Fibroblast of pulmonary artery (primary cell): Measurements from ENCODE around the gene PTMS.

ENCODE experiments used
- DNase-seq: peaks from one replicate; pipeline ENCODE4 v3.0.0-alpha.2; 2010; ENCODE audit warnings: low read depth
- H3K4me3 ChIP-seq: replicated peaks from 2 replicates; pipeline ENCODE4 v1.5.1; 2011; ENCODE audit warnings: low read depth, mild to moderate bottlenecking, control low read depth, low read length, moderate library complexity
- CTCF ChIP-seq: IDR thresholded peaks from 2 replicates; pipeline ENCODE4 v1.5.1; 2011; ENCODE audit warnings: mild to moderate bottlenecking, control low read depth, low read length, inconsistent platforms; ENCODE audit errors: missing control alignments

Gene PTMS

GRCh38 chr12:6784296-6784695, 18.1 kb downstream of the PTMS start:
- TF ChIP-seq CTCF, result no peak
- DNase-seq, result no peak
- H3K4me3 ChIP-seq, result no peak overlapping the region

GRCh38 chr12:6784761-6785160, 18.6 kb downstream of the PTMS start:
- no peak for TF ChIP-seq CTCF
- no peak overlapping the region for H3K4me3 ChIP-seq
- no peak for DNase-seq

GRCh38 chr12:6786416-6787094, 20.4 kb downstream of the PTMS start:
- no peak for TF ChIP-seq CTCF
- no peak for DNase-seq
- H3K4me3 ChIP-seq, result no peak overlapping the region

GRCh38 chr12:6787309-6787708, 21.1 kb downstream of the PTMS start:
- no peak overlapping the region for H3K4me3 ChIP-seq
- no peak for TF ChIP-seq CTCF
- DNase-seq, result no peak

DNA sequence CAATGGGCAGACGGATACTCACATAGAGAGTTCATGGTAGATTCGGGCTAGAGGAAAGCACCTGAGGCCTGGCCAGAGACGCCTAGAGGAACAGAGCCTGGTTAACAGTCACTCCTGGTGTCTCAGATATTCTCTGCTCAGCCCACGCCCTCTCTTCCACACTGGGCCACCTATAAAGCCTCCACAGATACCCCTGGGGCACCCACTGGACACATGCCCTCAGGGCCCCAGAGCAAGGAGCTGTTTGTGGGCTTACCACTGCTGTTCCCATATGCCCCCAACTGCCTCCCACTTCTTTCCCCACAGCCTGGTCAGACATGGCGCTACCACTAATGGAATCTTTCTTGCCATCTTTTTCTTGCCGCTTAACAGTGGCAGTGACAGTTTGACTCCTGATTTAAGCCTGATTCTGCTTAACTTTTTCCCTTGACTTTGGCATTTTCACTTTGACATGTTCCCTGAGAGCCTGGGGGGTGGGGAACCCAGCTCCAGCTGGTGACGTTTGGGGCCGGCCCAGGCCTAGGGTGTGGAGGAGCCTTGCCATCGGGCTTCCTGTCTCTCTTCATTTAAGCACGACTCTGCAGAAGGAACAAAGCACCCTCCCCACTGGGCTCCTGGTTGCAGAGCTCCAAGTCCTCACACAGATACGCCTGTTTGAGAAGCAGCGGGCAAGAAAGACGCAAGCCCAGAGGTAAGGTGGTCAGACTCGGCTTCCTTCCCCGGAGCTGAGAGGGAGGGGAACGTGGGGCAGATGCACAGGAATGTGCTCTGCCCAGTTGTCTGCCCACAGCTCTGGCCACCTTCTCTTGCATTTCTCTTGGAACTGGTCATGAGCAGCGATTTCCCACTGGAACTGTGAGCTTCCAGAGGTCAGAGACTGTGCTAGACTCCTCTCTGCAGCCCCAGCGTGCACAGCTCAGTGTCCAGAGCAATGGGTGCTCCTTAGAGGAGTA, 23.1 kb downstream of the PTMS start, which contains the start of gene CD4:
Gene CD4, plus strand, starts transcription at position 557 of the 953 bp plus-strand sequence. CDS start 10,611 bp downstream, outside the sequence.
- DNase-seq, result no peak
- no peak within 1 kb of the TSS for H3K4me3 ChIP-seq
- TF ChIP-seq CTCF, result no peak

GRCh38 chr12:6790496-6791150, 24.5 kb downstream of the PTMS start:
- no peak for TF ChIP-seq CTCF
- H3K4me3 ChIP-seq, result no peak overlapping the region
- no peak for DNase-seq
